ENCODE data around the gene ABCA3.
"Not testable (repeated sequence)": the region's sequence is repeated elsewhere in the genome, so short reads cannot be mapped to it uniquely, and the experiment has no call there.

The ABCA3 gene

GRCh38 chr16:2278956-2279800, 61.4 kb downstream of the ABCA3 start:
- no peak for DNase-seq

GRCh38 chr16:2278272-2278608, 62.3 kb downstream of the ABCA3 start:
- no peak for DNase-seq

- no peak for DNase-seq
These were observed 62.9 kb downstream of the ABCA3 start for GRCh38 chr16:2277466-2278271.

- DNase-seq = no peak
These were observed 63.9 kb downstream of the ABCA3 start for GRCh38 chr16:2276368-2277195.

GRCh38 chr16:2275476-2276367, 64.8 kb downstream of the ABCA3 start:
- no peak for DNase-seq

GRCh38 chr16:2273931-2274330, 66.6 kb downstream of the ABCA3 start:
- DNase-seq = no peak

GRCh38 chr16:2273484-2273883, 67.0 kb downstream of the ABCA3 start:
- DNase-seq = no peak

GRCh38 chr16:2271848-2272461, 68.6 kb downstream of the ABCA3 start:
- no peak for DNase-seq

GRCh38 chr16:2270588-2271470, 69.7 kb downstream of the ABCA3 start:
- DNase-seq = no peak

- DNase-seq = no peak
These were observed 70.5 kb downstream of the ABCA3 start for GRCh38 chr16:2270070-2270462.

- peak; percentile 96 for DNase-seq
These were observed 72.4 kb downstream of the ABCA3 start, which contains the start of gene RNPS1 for GRCh38 chr16:2267913-2268666. Gene RNPS1, minus strand, starts transcription at chr16:2268126. Its CDS starts 3,483 bp downstream, at chr16:2264643.

- not testable (repeated sequence) for DNase-seq
These were observed 73.0 kb downstream of the ABCA3 start for GRCh38 chr16:2267505-2267912.

- not testable (repeated sequence) for DNase-seq
These were observed 73.6 kb downstream of the ABCA3 start for GRCh38 chr16:2266887-2267286.

GRCh38 chr16:2263026-2263425, 77.5 kb downstream of the ABCA3 start:
- not testable (repeated sequence) for DNase-seq

- no peak for DNase-seq
These were observed 80.3 kb downstream of the ABCA3 start for GRCh38 chr16:2260250-2260649.

GRCh38 chr16:2258530-2258929, 82.0 kb downstream of the ABCA3 start:
- DNase-seq = not testable (repeated sequence)

- no peak for DNase-seq
These were observed 82.8 kb downstream of the ABCA3 start for GRCh38 chr16:2257726-2258125.

- DNase-seq = no peak
These were observed 83.9 kb downstream of the ABCA3 start for GRCh38 chr16:2256531-2257140.

GRCh38 chr16:2253293-2253692, 87.2 kb downstream of the ABCA3 start:
- no peak for DNase-seq

Data from activated T-cell treated with anti-CD3 and anti-CD28 coated beads for 4 hours (primary cell).